Uterus (tissue), 4 donors: ENCODE results near the gene MBNL3. TPM values are rescaled to one million over a fixed set of nuclear protein-coding genes. Genes with fewer than 3 reads are reported as not detected.

Experiments
- DNase-seq, 2 donors: peaks; one replicate each; pipeline ENCODE4 v3.0.0-alpha.2; 2019 to 2020
- H3K27ac ChIP-seq, 2 donors: fragments of 200-600 bp; sonication (generic); 1 replicate in 1 of 2; 2 replicates in 1 of 2; pipeline ENCODE4 v1.5.1; 2016 to 2018
- H3K27me3 ChIP-seq, 2 donors: fragments of 200-600 bp; sonication (generic); one replicate each; pipeline ENCODE4 v1.5.1; 2018 to 2019; ENCODE audit warnings: control low read depth in 1 of 2
- H3K36me3 ChIP-seq, 2 donors: fragments of 200-600 bp; sonication (generic); one replicate each; pipeline ENCODE4 v1.5.1; 2019; ENCODE audit warnings: control low read depth in 1 of 2
- H3K4me1 ChIP-seq, 2 donors: fragments of 200-600 bp; sonication (generic); one replicate each; pipeline ENCODE4 v1.5.1; 2018 to 2019; ENCODE audit warnings: control low read depth in 1 of 2
- H3K4me3 ChIP-seq, 2 donors: fragments of 200-600 bp; sonication (generic); 1 replicate in 1 of 2; 2 replicates in 1 of 2; pipeline ENCODE4 v1.5.1; 2018 to 2019; ENCODE audit warnings: mild to moderate bottlenecking in 1 of 2
- H3K9me3 ChIP-seq, 2 donors: fragments of 200-600 bp; sonication (generic); one replicate each; pipeline ENCODE4 v1.5.1; 2019; ENCODE audit warnings: control low read depth in 1 of 2
- POLR2A ChIP-seq, 2 donors: fragments of 450-650 bp; IDR thresholded peaks; one replicate each; pipeline ENCODE4 v1.6.1; 2016; ENCODE audit warnings: antibody characterized with exemption in 2 of 2, mild to moderate bottlenecking in 1 of 2, moderate library complexity in 1 of 2
- intact Hi-C: fragments of 100-400 bp; cut with DNase I; formaldehyde crosslinking; loops from one replicate; pipeline ENCODE4 v1.15.1; 2023; ENCODE audit warnings: low total_unique reads
- total RNA-seq, 4 donors: library from RNA; depleted of rRNA in 3 of 4; stranded (reverse); fragments of >200 nt in 3 of 4; gene quantifications; one replicate each; pipeline versions ENCODE4 v1.1.0 to v1.2.4, GENCODE V29; 2014 to 2023
- TF ChIP-seq, protein P1 (sequence below), 4 experiments: fragments of 200-600 bp in 2 of 4; fragments of 450-650 bp in 2 of 4; sonication (generic) in 2 of 4; IDR thresholded peaks; one replicate each; pipeline ENCODE4 v1.5.1; 2016 to 2019; ENCODE audit warnings: antibody characterized with exemption in 4 of 4, mild to moderate bottlenecking in 2 of 4, moderate library complexity in 1 of 4
- donor health status: DM: yes; HTN: yes; CAD: no.

MBNL3 gene
- total RNA-seq, 4 donors from 2014 or later = 13.2 to 90.2 (median 32.3) TPM

DNA sequence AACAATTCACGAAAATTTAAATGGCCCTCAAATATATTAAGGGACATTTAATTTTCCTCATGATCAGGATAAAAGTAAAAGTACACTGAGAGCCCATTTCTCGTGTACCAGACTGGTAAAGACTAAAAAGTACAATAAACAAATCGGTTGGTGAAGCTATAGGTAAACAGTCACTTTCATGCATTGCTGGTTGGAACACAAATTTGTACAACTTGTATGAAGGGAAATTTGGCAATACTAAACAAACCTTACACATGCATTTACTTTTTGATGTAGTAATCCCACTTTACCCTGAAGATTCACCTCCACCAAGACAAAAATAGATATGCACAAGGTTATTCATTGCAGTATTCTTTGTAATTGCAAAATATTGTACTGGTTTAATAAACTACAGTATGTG lies 31.4 kb upstream of the MBNL3 start:
- H3K27ac ChIP-seq = no peak overlapping the region
- no peaks in the 10 kb centered on the region for H3K36me3 ChIP-seq
- no peak for DNase-seq
- no peaks in the 10 kb centered on the region for H3K4me1 ChIP-seq
- no peaks in the 10 kb centered on the region for H3K27me3 ChIP-seq
- intact Hi-C loops = no loop called here
- no peak for TF ChIP-seq POLR2A (IDR thresholded peaks at IDR 0.05)
- TF ChIP-seq, protein P1, sequence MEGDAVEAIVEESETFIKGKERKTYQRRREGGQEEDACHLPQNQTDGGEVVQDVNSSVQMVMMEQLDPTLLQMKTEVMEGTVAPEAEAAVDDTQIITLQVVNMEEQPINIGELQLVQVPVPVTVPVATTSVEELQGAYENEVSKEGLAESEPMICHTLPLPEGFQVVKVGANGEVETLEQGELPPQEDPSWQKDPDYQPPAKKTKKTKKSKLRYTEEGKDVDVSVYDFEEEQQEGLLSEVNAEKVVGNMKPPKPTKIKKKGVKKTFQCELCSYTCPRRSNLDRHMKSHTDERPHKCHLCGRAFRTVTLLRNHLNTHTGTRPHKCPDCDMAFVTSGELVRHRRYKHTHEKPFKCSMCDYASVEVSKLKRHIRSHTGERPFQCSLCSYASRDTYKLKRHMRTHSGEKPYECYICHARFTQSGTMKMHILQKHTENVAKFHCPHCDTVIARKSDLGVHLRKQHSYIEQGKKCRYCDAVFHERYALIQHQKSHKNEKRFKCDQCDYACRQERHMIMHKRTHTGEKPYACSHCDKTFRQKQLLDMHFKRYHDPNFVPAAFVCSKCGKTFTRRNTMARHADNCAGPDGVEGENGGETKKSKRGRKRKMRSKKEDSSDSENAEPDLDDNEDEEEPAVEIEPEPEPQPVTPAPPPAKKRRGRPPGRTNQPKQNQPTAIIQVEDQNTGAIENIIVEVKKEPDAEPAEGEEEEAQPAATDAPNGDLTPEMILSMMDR (IDR thresholded peaks at IDR 0.05) = no peak
- no peak overlapping the region for H3K4me3 ChIP-seq
- no peaks in the 10 kb centered on the region for H3K9me3 ChIP-seq

DNA sequence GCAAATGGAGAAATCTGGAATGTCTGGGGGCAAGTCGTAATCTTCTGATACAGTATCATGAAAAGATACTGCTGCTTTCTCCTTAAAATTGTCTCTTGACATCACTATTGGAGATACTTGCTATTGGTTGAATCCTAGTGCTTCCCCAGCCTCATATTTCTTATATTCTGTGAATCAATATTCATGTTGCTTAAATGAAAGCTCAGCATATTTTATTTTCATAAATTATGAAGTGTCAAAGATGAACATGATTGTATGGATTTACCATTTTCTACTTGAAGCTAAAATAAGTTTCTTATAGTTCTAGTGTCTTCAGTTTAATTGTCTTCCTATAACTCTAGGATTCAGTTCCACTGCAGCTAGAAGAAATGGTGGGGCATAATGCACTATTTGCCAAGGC lies 29.6 kb upstream of the MBNL3 start:
- Histone ChIP-seq H3K27ac (no peak overlapping the region), H3K27me3 (peaks cover 0 to 7% of the 10 kb centered on the region in 2 donors), H3K9me3 (no peaks in the 10 kb centered on the region), H3K4me1 (no peaks in the 10 kb centered on the region), H3K36me3 (no peaks in the 10 kb centered on the region), H3K4me3 (no peak overlapping the region)
- no peak for TF ChIP-seq POLR2A (IDR thresholded peaks at IDR 0.05)
- TF ChIP-seq, protein P1 (IDR thresholded peaks at IDR 0.05) = no peak
- DNase-seq = no peak
- intact Hi-C loops = no loop called here

DNA sequence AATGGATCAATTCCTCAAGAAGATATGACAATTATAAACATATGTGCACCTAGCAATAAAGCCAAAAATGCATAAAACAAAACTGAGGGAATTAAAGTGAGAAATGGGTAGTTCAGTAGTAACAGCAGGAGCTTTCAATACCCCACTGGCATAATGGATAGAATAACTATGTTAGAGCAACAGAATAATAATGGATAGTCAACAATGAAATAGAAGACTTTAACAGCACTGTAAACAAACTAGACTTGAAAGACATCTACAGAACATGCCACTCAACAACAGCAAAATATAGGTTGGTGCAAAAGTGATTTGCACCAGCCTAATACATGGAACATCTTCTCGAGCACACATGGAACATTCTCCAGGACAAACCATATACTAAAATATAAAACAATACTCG lies 20.0 kb upstream of the MBNL3 start:
- H3K27me3 ChIP-seq = no peaks in the 10 kb centered on the region
- no peak for TF ChIP-seq POLR2A (IDR thresholded peaks at IDR 0.05)
- TF ChIP-seq, protein P1 (IDR thresholded peaks at IDR 0.05) = no peak
- H3K36me3 ChIP-seq = no peaks in the 10 kb centered on the region
- H3K9me3 ChIP-seq = no peaks in the 10 kb centered on the region
- H3K4me1 ChIP-seq = no peaks in the 10 kb centered on the region
- DNase-seq = no peak
- intact Hi-C loops = no loop called here
- no peak overlapping the region for H3K4me3 ChIP-seq
- no peak overlapping the region for H3K27ac ChIP-seq

DNA sequence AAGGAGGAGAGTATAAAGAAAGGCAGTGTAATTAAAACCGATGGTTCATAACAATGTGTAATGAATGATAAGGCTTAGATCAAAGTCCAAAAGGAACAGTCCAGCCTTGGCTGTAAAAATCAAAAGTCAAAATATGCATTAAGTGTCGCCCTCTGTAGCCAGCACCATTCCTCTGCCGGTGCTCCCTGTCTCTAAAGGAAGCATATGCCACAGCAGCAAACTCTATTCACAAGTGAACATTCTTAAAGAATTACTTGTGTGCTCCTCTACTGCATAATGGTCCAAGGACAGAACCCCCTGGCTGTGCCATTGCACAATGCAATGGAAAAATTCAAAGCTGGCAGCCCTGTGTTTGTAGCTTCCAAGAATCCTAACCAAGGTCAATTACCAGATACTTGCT lies 16.3 kb upstream of the MBNL3 start:
- Histone ChIP-seq H3K27ac (no peak overlapping the region), H3K9me3 (no peaks in the 10 kb centered on the region), H3K27me3 (no peaks in the 10 kb centered on the region), H3K36me3 (no peaks in the 10 kb centered on the region), H3K4me3 (no peak overlapping the region), H3K4me1 (no peaks in the 10 kb centered on the region)
- intact Hi-C loops = no loop called here
- DNase-seq = no peak
- TF ChIP-seq, protein P1 (IDR thresholded peaks at IDR 0.05) = no peak
- no peak for TF ChIP-seq POLR2A (IDR thresholded peaks at IDR 0.05)

DNA sequence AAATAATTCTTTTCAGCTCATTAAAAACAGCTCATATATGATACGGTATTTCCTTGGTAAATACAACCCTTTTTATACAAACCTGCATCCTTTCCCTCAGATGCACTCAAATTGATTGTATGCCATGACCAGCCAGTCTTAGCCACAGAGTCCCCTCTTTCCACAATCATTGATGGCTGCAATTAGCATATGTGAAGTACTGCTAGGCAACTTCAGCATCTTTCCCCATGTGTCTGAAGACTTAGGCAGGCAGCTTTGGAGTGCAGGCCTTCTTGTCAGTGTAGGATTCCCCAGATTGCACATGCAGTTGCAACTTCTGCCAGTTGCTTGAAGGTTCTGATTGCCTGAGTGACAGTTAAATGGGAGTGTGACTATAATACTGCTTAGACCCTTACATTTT lies 15.6 kb upstream of the MBNL3 start:
- no peak for DNase-seq
- TF ChIP-seq POLR2A (IDR thresholded peaks at IDR 0.05) = no peak
- TF ChIP-seq, protein P1 (IDR thresholded peaks at IDR 0.05) = no peak
- Histone ChIP-seq H3K9me3 (no peaks in the 10 kb centered on the region), H3K4me3 (no peak overlapping the region), H3K27me3 (peaks cover 0 to under 1% of the 10 kb centered on the region in 2 donors), H3K27ac (no peak overlapping the region), H3K36me3 (no peaks in the 10 kb centered on the region), H3K4me1 (no peaks in the 10 kb centered on the region)
- intact Hi-C loops = no loop called here
